Thyroid gland (tissue), 4 donors: ENCODE results near the gene BIRC3.

Source experiments
- POLR2A ChIP-seq, 2 donors: fragments of 450-650 bp; IDR thresholded peaks; one replicate each; pipeline ENCODE4 v1.6.1; 2017; ENCODE audit warnings: antibody characterized with exemption in 2 of 2, mild to moderate bottlenecking in 2 of 2, moderate library complexity in 1 of 2
- TF ChIP-seq, protein P1 (sequence below), 6 experiments: fragments of 200-600 bp in 3 of 6; fragments of 450-650 bp in 3 of 6; sonication (generic) in 3 of 6; IDR thresholded peaks; one replicate each; pipeline ENCODE4 v1.5.1; 2016 to 2019; ENCODE audit warnings: antibody characterized with exemption in 6 of 6, mild to moderate bottlenecking in 2 of 6, inconsistent platforms in 1 of 6, moderate library complexity in 1 of 6

DNA sequence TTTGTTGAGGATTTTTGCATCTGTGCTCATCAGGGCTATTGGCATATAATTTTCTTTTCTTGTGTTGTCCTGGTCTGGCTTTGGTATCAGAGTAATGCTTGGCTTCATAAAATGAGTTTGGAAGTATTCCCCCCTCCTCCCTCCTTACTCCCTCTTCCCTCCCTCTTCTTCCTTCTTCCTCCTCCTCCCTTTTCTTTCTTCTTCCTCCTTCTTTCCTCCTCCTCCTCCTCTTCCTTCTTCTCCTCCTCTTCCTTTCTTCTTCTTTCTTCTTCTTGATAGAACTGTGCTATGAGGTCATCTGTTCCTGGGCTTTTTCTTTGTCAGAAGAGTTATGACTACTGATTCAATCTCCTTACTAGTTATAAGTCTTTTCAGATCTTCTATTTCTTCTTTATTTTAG lies 39.8 kb downstream of the BIRC3 start:
- TF ChIP-seq, protein P1, sequence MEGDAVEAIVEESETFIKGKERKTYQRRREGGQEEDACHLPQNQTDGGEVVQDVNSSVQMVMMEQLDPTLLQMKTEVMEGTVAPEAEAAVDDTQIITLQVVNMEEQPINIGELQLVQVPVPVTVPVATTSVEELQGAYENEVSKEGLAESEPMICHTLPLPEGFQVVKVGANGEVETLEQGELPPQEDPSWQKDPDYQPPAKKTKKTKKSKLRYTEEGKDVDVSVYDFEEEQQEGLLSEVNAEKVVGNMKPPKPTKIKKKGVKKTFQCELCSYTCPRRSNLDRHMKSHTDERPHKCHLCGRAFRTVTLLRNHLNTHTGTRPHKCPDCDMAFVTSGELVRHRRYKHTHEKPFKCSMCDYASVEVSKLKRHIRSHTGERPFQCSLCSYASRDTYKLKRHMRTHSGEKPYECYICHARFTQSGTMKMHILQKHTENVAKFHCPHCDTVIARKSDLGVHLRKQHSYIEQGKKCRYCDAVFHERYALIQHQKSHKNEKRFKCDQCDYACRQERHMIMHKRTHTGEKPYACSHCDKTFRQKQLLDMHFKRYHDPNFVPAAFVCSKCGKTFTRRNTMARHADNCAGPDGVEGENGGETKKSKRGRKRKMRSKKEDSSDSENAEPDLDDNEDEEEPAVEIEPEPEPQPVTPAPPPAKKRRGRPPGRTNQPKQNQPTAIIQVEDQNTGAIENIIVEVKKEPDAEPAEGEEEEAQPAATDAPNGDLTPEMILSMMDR (IDR thresholded peaks at IDR 0.05): no peak
- TF ChIP-seq POLR2A (IDR thresholded peaks at IDR 0.05): no peak
